Erythroblast (primary cell): ENCODE data around the gene DOCK3.

Experiments used
- GATA1 ChIP-seq: IDR thresholded peaks from 2 replicates; pipeline ENCODE4 v1.6.1; 2011; ENCODE audit warnings: low read depth, mild to moderate bottlenecking, control low read depth, low read length, moderate library complexity
- POLR2A ChIP-seq: IDR thresholded peaks from 2 replicates; pipeline ENCODE4 v1.6.1; 2011; ENCODE audit warnings: mild to moderate bottlenecking, low read length

DNA sequence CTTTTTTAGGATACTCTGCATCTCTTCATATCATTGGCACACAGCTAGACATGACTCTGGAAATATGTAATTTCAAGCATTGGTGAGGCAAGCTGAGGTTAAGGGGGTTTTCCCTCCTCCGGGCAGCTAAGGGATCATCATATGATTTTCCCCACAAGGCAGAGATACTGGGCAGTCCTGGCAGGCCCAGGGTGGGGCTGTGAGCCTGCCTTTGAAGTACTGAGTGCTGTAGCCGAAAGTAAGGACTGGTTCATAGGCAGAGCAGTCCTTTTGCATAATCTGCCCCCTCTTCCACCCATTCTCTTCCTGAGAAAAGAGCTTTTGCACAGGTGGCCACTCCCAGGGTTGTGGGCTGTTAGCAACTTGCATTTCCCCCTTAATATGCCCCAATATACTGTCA is 541.6 kb downstream of the DOCK3 start:
- no peak for TF ChIP-seq POLR2A
- no peak for TF ChIP-seq GATA1
